Esophagus muscularis mucosa (tissue), 4 donors: ENCODE results near the gene PRRG4. TPM values are rescaled to one million over a fixed set of nuclear protein-coding genes. Genes with fewer than 3 reads are reported as not detected.

Source experiments
- DNase-seq: peaks from one replicate; pipeline ENCODE4 v3.0.0-alpha.2; 2017; ENCODE audit errors: extremely low spot score
- H3K27ac ChIP-seq, 4 donors: fragments of 200-600 bp; sonication (generic); replicated peaks in 1 of 4; 1 replicate in 3 of 4; 2 replicates in 1 of 4; pipeline ENCODE4 v1.5.1; 2016 to 2019; ENCODE audit warnings: mild to moderate bottlenecking in 1 of 4
- H3K27me3 ChIP-seq, 4 donors: fragments of 200-600 bp; sonication (generic); one replicate each; pipeline versions ENCODE4 v1.5.1 to v1.6.0; 2016 to 2019
- H3K36me3 ChIP-seq, 4 donors: fragments of 200-600 bp; sonication (generic); one replicate each; pipeline ENCODE4 v1.5.1; 2016 to 2019
- H3K4me1 ChIP-seq, 4 donors: fragments of 200-600 bp; sonication (generic); one replicate each; pipeline ENCODE4 v1.5.1; 2016 to 2019
- H3K4me3 ChIP-seq, 4 donors: fragments of 200-600 bp; sonication (generic); 1 replicate in 2 of 4; 2 replicates in 2 of 4; pipeline ENCODE4 v1.5.1; 2016 to 2019; ENCODE audit warnings: mild to moderate bottlenecking in 4 of 4, moderate library complexity in 1 of 4
- H3K9me3 ChIP-seq, 4 donors: fragments of 200-600 bp; sonication (generic); 1 replicate in 3 of 4; 2 replicates in 1 of 4; pipeline ENCODE4 v1.5.1; 2016 to 2019
- EP300 ChIP-seq: sonication (generic); formaldehyde crosslinking; IDR thresholded peaks from one replicate; pipeline ENCODE4 v1.6.1; 2017; ENCODE audit warnings: antibody characterized with exemption
- POLR2A ChIP-seq: fragments of 450-650 bp; IDR thresholded peaks from one replicate; pipeline ENCODE4 v1.6.1; 2017; ENCODE audit warnings: antibody characterized with exemption, moderate library complexity, mild to moderate bottlenecking, low read depth
- POLR2AphosphoS5 ChIP-seq, 2 donors: sonication (generic); formaldehyde crosslinking; IDR thresholded peaks; one replicate each; pipeline ENCODE4 v1.6.1; 2017; ENCODE audit warnings: antibody characterized with exemption in 2 of 2
- WGBS: methylation state at CpG from one replicate; pipeline ENCODE4 v1.1.5; 2018; 5-methylcytosine and 5-hydroxymethylcytosine counted together
- intact Hi-C: fragments of 100-400 bp; cut with DNase I; formaldehyde crosslinking; loops from one replicate; pipeline ENCODE4 v1.15.1; 2023
- total RNA-seq, 4 donors: library from RNA; depleted of rRNA; stranded (reverse); fragments of >200 nt; gene quantifications; one replicate each; pipeline versions ENCODE4 v1.1.0 to v1.2.1, GENCODE V29; 2016
- TF ChIP-seq, protein P1 (sequence below), 3 experiments: fragments of 200-600 bp in 2 of 3; fragments of 450-650 bp in 1 of 3; sonication (generic) in 2 of 3; IDR thresholded peaks; one replicate each; pipeline ENCODE4 v1.5.1; 2017 to 2019; ENCODE audit warnings: antibody characterized with exemption in 3 of 3, mild to moderate bottlenecking in 2 of 3, moderate library complexity in 1 of 3

PRRG4 gene
- total RNA-seq, 4 donors from 2014 or later = 1.7 to 2.8 (median 2.2) TPM

DNA sequence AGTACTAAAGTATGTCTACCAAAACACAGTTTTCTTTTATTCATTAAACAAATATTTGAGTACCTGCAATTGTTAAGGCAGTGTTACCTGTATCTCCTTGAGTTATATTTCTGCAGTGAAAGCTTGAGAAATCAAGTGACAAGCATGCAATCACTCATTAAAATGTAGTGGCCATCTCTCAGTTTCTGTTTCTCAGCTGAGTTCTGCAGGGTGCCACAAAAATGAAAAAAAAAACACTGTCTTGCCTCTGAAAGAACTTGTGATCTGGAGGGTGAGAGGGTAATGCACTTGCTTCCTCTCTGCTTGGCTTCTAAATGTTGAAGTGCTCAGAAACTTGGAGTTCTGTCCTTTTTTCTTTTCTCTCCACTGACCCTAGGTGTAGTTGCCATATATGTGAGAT, 69.7 kb downstream of the PRRG4 start:
- Histone ChIP-seq H3K27ac (no peak overlapping the region), H3K27me3 (no peaks in the 10 kb centered on the region), H3K4me1 (peaks cover 11 to 21% (median 16%) of the 10 kb centered on the region in 4 donors), H3K36me3 (no peaks in the 10 kb centered on the region), H3K4me3 (no peak overlapping the region), H3K9me3 (no peaks in the 10 kb centered on the region)
- intact Hi-C loops = loop anchor here (5.0 kb wide), 1 partner anchor 312 kb away; no protein-coding TSS in a partner anchor
- no peak for DNase-seq
- TF ChIP-seq POLR2AphosphoS5 (IDR thresholded peaks at IDR 0.05) (no peak), EP300 (no peak), POLR2A (no peak)
- TF ChIP-seq, protein P1, sequence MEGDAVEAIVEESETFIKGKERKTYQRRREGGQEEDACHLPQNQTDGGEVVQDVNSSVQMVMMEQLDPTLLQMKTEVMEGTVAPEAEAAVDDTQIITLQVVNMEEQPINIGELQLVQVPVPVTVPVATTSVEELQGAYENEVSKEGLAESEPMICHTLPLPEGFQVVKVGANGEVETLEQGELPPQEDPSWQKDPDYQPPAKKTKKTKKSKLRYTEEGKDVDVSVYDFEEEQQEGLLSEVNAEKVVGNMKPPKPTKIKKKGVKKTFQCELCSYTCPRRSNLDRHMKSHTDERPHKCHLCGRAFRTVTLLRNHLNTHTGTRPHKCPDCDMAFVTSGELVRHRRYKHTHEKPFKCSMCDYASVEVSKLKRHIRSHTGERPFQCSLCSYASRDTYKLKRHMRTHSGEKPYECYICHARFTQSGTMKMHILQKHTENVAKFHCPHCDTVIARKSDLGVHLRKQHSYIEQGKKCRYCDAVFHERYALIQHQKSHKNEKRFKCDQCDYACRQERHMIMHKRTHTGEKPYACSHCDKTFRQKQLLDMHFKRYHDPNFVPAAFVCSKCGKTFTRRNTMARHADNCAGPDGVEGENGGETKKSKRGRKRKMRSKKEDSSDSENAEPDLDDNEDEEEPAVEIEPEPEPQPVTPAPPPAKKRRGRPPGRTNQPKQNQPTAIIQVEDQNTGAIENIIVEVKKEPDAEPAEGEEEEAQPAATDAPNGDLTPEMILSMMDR (IDR thresholded peaks at IDR 0.05) = no peak

DNA sequence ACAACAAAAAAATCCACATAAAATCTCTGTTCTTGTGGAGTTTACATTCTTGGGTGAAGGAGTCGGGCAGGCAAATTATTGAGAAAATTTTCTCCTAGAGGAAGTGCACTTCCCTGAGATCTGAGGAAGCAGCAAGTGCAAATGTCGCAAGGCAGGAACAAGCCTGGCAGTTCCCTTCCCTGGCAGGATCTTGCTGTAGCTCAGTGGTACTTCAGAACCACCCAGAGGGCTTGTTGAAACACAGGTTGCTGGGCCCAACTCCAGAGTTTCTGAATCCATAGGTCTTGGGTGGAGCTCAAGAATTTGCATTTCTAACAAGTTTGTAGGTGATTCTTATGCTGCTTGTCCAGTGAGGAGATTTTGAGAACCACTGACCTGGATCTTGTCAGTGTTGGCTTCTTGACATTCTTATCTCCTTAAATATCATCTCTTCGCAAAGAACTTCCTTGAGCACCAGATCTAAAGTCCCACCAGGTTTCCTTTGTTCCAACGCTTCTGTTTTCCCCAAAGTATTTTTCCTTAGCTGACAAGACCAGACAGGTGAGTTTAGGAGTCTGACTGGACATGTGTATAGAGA, 72.5 kb downstream of the PRRG4 start:
- WGBS = 93% methylated on average over 4 of the region's 4 CpGs

GRCh38 chr11:32905028-32905667, 75.4 kb downstream of the PRRG4 start:
- Histone ChIP-seq H3K9me3 (no peaks in the 10 kb centered on the region), H3K27ac (no peak overlapping the region), H3K4me3 (no peak overlapping the region), H3K4me1 (peaks cover 10 to 20% (median 17%) of the 10 kb centered on the region in 4 donors), H3K36me3 (no peaks in the 10 kb centered on the region), H3K27me3 (no peaks in the 10 kb centered on the region)
- TF ChIP-seq POLR2AphosphoS5 (IDR thresholded peaks at IDR 0.05) = no peak
- 29% methylated on average over 3 of the region's 3 CpGs for WGBS
- intact Hi-C loops = no loop called here
- no peak for DNase-seq

More for the DNA sequence above, 72.5 kb downstream of the PRRG4 start:
- peaks cover 15 to 24% (median 18%) of the 10 kb centered on the region in 4 donors for H3K4me1 ChIP-seq
- no peak for DNase-seq
- H3K4me3 ChIP-seq = no peak overlapping the region
- no peaks in the 10 kb centered on the region for H3K9me3 ChIP-seq
- no peaks in the 10 kb centered on the region for H3K27me3 ChIP-seq
- H3K36me3 ChIP-seq = no peaks in the 10 kb centered on the region
- TF ChIP-seq EP300 = no peak
- no peak for TF ChIP-seq POLR2A
- TF ChIP-seq POLR2AphosphoS5 (IDR thresholded peaks at IDR 0.05) = no peak
- TF ChIP-seq, protein P1 (IDR thresholded peaks at IDR 0.05) = no peak
- H3K27ac ChIP-seq = no peak overlapping the region
- intact Hi-C loops = no loop called here

Other genes starting within 250 kb of the PRRG4 start
- 100 to 1,000 TPM; 196 to 469 (median 294) TPM for gene EIF3M, start 246.1 kb upstream of the PRRG4 start, total RNA-seq
- not detected for gene CCDC73, start 35.3 kb upstream of the PRRG4 start, total RNA-seq
- 10 to 100 TPM; 18.9 to 23.7 (median 21.9) TPM for gene QSER1, start 62.9 kb downstream of the PRRG4 start, total RNA-seq
- 1 to 10 TPM; 1.3 to 2.3 (median 1.8) TPM for gene DEPDC7, start 186.0 kb downstream of the PRRG4 start, total RNA-seq
- gene TCP11L1, start 209.6 kb downstream of the PRRG4 start, total RNA-seq = 10 to 100 TPM; 39.6 to 66.0 (median 58.3) TPM